ENCODE results near the gene DCAF11.
"Not testable (repeated sequence)": the region's sequence is repeated elsewhere in the genome, so short reads cannot be mapped to it uniquely, and the experiment has no call there.

The DCAF11 gene

DNA sequence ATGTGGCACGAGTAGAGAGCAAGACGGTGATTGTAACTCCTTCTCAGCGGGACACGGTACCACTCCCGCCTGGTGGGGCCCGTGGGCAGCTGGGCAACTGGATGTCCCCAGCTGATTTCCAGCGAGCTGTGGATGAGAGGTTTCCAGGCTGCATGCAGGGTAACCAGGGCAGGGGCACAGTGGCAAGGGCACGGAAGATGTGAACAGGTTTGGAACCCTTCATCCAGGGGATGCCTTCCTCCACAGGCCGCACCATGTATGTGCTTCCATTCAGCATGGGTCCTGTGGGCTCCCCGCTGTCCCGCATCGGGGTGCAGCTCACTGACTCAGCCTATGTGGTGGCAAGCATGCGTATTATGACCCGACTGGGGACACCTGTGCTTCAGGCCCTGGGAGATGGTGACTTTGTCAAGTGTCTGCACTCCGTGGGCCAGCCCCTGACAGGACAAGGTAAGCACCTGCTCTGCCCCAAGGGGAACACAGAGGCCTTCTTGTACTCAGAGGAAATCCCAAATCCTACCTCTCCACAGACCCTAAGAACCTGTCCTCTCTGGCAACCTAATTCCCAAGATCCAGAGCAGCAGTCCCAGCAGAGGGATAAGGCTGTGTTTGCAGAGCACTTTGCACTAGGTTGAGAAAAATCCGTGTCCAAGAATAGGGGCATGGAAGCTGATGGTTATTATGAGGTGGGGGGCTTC is 16.2 kb upstream of the DCAF11 start:
- DNase-seq = no peak

DNA sequence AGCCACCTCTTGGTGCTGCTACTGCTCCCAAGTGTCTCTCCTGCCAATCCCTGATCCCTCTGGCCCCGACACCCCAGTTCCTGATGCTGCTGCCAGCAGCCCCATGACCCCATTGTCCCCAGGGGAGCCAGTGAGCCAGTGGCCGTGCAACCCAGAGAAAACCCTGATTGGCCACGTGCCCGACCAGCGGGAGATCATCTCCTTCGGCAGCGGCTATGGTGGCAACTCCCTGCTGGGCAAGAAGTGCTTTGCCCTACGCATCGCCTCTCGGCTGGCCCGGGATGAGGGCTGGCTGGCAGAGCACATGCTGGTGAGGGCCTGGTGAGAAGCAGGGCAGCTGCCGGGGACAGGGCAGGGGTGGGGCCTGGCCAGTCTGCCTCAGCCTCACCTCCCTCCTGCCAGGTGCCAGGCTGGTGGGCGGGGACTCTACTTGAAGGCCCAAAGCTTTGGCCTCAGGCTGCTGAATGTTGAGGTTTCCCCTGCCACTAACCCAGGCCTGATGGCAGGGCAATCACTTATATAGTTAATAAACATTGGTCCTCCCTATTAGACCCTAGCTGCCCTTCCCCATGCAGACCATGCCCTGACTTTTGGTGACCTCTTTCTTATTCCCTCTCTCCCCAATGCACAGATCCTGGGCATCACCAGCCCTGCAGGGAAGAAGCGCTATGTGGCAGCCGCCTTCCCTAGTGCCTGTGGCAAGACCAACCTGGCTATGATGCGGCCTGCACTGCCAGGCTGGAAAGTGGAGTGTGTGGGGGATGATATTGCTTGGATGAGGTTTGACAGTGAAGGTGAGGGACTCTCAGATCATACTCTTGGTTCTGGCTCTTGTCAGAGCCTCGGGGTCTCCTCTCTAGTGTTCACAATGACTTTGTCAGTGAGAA is 15.4 kb upstream of the DCAF11 start:
- no peak for DNase-seq

DNA sequence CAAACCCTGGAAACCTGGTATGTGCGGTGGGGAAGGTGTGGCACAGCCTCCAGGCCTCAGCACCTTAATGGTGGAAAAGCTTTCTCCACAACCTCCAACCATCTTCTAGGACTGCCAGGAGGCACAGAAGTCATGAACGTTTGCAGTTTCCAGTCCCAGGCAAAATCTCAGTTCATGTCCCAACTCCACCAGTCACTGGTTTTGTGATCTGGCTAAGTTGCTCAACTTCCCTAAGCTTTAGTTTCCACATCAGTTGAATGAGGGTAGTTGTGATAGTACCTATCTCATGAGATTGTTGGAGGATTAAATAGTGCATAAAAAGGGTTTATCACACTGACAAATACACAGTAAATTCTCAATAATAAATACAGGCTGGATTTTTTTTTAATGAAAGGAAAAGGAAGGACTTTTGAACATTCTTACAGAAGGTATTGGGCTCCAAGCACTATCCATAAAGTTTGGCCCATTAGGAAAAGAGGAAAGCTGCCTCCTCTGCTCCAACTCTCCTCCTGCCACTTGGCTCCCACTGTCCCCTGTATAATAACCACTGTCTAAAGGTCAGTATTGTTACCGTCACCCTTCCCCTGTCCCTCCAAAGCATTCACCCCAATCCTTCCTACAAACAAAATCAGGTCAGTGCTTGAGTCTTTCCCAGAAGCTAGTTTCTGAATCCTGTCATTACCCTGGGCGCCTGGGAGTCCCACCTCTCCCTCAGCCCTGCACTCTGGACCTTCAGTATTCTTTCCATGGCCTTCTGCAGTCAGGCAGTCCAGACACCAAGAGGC is 14.2 kb upstream of the DCAF11 start:
- no peak for DNase-seq

DNA sequence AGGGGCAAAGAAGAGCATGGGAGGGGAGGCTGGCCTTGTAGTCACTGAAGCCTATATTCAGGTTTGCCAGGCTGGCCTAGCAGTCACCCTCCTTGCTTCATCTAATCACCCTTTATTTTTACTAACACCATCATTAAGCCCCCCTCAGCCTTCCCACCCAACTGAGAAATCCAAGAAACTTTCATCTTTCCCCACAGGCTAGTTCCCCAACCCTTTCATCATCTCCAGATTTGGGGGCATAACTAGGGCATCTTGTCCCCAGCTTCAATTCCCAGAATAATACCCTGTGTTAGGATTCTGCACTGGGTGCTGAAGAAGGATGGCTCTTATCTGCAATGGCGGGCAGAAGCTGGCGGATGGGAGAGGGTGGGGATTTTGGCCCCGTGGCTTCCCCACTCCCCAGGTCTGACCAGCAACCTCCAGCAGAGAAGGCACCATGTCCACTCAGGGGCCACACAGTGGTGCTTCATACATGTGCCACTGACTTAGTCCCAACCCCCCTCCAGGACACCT is 13.5 kb upstream of the DCAF11 start:
- no peak for DNase-seq

DNA sequence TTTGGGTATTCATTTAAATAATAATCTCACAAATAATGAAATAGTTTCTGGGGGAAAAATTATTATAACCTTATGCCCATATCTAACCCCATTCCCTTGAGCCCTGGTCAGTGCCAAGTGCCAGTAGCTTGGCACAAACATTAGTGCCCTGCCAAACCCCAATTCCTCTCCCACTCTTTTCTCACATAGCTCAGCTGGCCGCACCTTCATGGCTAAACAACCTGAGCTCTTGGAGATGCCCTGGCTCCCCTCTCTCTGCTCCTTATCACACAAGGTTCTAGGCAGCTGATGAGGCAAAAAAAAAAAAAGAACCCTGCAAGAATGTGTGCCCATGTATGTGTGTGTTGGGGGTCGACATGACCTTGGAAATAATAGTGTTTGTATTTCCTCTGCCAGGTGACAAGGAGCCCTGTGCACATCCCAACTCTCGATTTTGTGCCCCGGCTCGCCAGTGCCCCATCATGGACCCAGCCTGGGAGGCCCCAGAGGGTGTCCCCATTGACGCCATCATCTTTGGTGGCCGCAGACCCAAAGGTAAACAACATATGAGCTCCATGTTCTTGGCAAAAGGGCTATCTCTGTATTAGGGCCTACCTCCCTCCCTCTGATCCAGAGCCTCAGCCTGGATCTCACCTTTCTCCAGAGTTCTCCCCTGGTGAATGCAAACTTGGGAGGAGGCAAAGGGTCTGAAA is 12.1 kb upstream of the DCAF11 start:
- DNase-seq = no peak

DNA sequence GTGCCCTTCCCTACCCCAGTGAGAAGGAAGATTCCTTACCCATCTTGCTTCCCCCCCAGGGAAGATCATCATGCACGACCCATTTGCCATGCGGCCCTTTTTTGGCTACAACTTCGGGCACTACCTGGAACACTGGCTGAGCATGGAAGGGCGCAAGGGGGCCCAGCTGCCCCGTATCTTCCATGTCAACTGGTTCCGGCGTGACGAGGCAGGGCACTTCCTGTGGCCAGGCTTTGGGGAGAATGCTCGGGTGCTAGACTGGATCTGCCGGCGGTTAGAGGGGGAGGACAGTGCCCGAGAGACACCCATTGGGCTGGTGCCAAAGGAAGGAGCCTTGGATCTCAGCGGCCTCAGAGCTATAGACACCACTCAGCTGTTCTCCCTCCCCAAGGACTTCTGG is 11.1 kb upstream of the DCAF11 start:
- DNase-seq = no peak

DNA sequence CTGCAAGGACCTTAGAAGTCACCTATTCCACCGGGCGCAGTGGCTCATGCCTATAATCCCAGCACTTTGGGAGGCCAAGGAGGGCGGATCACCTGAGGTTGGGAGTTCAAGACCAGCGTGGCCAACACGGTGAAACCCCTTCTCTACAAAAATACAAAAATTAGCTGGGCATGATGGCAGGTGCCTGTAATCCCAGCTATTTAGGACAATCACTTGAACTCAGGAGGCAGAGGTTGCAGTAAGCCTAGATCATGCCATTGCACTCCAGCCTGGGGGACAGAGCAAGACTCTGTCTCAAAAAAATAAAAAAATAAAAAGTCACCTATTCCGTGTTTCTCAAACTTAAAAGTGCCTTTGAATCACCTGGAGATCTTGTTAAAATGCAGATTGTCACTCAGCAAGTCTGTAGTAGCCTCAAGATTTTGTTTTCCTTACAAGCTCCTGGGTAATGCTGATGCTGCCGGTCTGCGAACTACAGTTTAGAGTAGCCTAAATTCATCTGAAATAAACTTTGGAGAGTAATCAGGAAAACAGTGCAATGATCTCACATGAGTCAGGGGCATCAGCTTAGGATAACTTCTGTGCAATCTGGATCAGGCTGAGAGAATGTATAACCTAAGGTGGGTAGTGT is 8.9 kb upstream of the DCAF11 start:
- not testable (repeated sequence) for DNase-seq

DNA sequence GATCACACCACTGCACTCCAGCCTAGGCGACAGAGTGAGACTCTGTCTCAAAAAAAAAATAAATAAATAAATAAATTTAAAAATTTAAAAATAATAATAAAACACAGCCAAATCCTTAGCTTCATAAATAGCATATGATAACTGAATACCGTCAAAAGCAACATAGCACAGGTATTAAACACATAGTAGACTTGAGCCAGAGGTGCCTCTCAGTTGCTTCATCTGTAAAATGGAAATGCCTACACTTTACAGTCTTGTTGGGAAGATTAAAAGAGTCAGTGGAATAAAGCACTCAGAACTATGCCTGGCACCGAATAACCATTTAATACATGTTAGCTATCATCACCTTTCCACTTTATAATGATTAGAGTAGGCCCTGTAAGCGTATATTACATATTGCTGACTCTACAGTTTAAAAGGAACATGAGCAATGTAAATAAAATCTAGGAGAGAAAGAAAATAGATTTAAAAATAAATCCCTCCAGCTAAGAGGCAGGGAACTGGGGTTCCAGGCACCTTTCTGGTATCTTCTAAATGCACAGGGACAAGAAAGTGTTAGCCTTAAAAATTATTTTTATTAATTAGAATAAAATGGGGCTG is 7.8 kb upstream of the DCAF11 start:
- DNase-seq = no peak

DNA sequence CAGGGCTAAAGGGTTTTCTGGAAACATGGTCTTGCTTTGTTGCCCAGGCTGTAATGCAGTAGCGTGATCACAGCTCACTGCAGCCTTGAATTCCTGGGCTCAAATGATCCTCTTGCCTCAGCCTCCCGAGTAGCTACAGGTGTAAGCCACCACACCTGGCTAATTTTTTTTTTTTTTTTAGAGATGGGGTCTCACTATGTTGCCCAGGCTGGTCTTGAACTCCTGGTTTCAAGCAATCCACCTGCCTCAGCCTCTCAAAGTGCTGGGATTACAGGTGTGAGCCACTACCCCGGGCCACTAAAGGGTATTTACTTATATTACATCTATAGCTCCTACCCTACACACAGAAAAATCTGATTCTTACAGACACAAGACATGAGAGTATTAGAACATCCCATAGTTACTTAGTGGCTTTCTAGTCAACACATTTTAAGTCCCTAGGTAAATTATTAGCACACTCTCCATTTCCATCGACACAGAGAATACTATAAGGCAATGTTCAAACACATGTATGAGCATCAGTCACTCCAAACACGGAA is 6.2 kb upstream of the DCAF11 start:
- no peak for DNase-seq

DNA sequence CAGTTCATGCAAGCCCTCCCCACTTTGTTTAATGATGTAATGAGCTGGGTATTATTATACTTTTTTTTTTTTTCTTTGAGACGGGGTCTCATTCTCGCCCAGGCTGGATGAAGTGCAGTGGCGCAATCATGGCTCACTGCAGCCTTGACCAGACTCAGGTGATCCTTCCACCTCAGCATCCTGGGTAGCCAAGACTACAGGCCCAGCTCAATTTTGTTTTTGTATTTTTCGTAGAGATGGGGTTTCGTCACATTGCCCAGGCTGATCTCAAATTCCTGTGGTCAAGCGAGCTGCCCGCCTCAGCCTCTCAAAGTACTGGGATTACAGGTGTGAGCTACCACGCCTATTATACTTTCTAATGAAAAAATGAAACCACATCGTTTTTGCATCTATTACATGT is 4.5 kb upstream of the DCAF11 start:
- DNase-seq = no peak

DNA sequence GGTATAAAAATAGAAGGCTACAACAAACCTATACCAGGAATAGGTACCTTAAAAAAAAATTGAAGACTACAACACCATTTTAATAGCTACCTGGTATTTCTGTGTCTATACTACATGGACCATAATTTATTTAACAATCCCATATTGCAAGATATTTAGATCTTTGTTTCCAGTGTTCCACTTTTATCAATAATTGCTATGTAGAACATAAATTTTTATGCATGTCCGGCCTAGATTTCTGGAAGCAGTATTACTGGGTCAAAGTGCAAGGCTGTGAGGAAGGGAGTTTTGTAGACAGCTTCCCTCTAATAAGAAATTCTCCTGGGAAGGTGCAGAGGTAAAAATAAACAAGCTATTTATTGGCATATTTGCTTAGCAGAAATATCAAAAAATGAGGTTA is 4.1 kb upstream of the DCAF11 start:
- DNase-seq = no peak

DNA sequence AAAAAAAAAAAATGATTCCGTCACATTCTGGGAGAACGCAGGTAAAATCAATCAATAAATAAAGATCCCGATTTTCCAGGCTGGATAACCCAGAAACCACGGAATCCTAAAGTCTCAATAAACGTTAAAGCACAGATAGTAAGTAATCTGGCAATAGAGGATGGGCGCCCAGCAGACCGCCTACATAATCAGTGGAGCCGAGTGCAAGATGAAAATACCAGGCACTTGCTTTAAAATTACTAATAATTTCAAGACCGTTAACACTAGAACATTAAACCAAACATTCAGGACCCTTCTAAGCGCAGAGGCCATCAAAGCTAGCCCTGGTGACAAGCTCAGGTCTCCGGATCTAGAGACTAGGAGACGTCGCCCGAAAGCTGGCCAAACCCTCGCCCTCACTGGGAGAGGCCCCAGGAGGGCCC is 1.2 kb upstream of the DCAF11 start:
- no peak for DNase-seq

DNA sequence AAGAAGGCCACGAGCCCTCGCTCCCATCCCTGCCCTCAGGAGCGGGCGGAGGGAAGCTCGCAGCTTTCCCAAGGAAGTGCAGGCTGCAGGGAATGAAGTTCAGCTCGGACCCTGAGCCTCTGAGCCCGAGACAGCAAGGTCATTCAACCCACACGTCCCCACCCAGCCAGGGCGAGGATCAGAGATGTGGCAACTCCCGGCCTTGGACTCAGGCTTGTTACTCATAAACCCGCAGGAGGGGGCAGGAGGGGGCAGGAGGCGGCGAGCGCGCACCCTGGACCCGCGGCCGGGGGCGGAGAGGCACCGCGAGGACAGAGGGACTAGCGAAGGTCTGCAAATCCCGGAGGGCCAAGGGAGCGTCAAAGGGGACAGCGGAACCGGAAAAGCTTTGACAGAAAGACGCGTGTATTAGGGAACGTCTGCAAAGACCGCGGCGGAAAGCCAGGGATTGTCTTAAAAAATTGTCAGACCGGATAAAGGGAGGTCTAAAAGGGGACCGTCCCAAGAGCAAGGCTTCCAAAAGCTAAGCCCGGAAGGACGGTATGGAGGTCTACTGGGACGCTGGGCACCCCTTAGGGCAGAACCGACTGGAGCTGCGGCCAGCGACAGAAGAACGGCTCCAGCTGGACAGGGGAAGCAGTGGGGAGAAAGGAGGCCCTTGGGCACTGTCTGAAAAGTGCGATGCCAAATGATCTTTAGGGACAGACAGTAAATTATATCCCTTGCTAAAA is 611 bp upstream of the DCAF11 start:
- peak; percentile 87 for DNase-seq

DNA sequence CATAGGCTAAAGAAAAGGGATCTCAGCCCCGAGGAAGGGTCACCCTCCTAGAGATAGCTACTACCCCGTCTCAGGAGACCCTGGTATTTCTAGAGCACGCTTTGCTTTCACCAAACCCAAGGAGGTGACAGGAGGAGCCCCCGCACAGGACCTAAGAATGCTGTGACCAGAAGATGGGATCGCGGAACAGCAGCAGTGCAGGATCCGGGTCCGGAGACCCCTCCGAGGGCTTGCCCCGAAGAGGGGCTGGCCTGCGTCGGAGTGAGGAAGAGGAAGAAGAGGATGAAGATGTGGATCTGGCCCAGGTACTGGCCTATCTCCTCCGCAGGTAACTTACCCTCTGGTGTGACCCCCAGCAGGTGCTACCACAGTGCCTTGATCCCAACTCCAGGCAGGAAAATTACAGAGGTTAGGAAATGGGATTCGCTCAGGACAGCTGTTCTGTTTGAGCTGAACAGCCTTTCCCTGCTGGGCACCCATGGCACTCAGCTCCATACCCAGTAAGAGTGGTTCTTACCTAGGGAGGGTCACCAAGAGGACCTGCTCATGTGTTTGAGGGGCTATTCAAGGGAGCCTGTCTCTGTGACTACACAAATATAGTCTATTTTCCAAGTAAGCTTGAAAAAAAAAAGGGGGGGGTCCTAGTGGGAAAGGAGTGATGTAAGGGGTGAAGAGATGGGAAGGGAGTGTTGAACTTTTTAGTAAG is 998 bp downstream of the DCAF11 start:
- DNase-seq = no peak

DNA sequence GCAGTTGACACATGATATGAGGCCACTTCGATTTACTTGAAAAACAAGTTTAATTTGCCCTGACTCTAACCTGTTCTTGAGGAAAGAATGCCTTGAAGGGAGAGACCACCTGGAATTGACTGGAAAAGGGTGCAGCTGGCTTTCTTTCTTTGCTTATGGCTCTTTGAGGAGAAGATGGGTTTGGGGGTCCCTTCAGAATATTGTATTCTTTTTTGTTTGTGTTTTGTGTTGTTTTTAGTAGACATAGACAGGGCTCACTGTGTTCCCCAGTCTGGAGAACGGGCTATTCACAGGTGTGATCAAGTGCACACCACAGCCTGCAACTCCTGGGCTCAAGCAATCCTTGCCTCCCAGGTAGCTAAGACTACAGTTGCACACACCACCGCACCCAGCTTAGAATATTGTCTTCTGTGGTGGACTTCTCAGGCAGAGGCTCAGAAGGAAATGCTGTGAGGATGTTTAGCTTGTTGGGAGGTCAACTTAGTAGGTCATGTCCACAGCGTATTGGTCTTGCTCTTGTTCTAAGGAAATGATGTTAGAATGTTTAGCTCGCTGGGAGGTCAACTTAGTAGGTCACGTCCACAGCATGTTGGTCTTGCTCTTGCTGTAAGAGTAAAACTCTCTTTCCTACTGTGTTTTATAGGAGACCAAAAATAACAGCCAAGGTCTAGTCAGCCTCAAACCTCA is 1.7 kb downstream of the DCAF11 start:
- DNase-seq = no peak

DNA sequence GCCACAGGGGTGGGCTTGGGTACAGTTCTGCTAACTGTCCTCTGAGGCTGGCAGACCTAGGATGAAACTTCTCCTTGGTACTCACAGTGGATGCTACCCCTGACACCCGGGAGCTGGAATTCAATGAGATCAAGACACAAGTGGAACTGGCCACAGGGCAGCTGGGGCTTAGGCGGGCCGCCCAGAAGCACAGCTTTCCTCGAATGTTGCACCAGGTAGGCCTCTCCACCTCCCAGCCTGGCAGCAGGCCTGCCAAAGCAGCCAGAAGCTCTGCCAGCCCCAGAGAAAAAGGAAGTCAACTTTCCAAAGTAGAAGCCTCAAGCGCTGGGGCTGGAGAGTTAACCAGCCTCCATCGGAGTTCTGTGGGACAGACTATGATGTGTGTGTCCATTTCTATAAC is 2.6 kb downstream of the DCAF11 start:
- DNase-seq = no peak

DNA sequence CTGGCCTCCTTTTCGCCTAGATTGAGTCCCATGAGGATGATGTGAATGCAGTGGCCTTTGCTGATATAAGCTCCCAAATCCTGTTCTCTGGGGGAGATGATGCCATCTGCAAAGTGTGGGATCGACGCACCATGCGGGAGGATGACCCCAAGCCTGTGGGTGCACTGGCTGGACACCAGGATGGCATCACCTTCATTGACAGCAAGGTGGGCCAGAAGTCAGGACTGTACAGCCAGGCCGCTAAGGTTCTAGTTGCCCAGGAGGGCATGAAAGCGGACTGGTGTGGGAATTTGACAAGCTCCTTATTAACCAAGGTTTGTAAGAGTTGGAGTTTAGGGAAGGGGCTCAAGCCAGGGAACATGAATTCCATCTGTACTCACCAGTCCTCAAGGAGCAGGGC is 5.1 kb downstream of the DCAF11 start:
- DNase-seq = no peak

DNA sequence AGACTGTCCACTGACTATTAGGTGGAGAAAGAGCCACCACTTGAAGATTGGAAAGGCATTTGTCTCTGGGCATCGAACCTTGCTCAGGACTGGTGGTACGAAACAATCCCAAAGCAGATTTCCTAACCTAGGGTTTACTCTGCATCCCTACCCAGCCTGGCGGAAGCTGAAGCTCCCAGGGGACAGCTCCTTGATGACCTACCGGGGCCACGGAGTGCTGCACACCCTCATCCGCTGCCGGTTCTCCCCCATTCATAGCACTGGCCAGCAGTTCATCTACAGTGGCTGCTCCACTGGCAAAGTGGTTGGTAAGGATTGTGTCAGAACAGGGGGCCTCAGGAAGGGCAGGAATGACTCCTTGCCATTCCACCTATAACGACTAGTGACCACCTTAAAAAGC is 6.6 kb downstream of the DCAF11 start:
- no peak for DNase-seq

DNA sequence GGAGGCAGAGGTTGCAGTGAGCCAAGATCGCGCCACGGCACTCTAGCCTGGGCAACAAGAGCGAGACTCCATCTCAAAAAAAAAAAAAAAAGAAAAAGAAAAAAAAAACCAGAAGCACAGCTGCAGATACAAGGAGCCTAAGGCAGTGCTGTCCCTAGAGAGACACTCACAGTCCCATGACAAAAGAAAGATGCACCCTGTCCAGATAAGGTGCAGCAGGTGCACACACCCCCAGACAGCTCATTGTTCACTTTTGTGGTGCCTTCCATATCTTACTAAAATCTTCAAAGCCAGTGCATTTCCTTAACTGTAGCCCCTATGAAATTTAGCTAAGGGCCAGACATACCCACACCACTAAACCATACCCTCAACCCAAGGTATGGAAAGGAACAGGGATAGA is 7.8 kb downstream of the DCAF11 start:
- no peak for DNase-seq

DNA sequence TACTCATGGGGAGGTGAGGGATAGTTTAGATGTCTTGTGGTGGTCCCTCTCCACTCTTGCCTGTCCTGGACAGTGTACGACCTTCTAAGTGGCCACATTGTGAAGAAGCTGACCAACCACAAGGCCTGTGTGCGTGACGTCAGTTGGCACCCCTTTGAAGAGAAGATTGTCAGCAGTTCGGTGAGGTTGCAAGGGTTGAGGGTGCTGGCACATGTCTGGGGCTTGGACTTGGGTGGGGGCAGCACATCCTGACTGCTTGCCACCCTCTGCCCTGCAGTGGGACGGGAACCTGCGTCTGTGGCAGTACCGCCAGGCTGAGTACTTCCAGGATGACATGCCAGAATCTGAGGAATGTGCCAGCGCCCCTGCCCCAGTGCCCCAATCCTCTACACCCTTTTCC is 8.3 kb downstream of the DCAF11 start:
- no peak for DNase-seq
